GM19372 (cell line): ENCODE data around the gene TLL2.

Experiments used
- ATAC-seq: cut with Tn5 transposase; IDR thresholded peaks from one replicate; pipeline ENCODE4 v1.9.1; 2021; ENCODE audit warnings: mild to moderate bottlenecking, low read depth, moderate library complexity; ENCODE audit not compliant: unreplicated experiment

The TLL2 gene

DNA sequence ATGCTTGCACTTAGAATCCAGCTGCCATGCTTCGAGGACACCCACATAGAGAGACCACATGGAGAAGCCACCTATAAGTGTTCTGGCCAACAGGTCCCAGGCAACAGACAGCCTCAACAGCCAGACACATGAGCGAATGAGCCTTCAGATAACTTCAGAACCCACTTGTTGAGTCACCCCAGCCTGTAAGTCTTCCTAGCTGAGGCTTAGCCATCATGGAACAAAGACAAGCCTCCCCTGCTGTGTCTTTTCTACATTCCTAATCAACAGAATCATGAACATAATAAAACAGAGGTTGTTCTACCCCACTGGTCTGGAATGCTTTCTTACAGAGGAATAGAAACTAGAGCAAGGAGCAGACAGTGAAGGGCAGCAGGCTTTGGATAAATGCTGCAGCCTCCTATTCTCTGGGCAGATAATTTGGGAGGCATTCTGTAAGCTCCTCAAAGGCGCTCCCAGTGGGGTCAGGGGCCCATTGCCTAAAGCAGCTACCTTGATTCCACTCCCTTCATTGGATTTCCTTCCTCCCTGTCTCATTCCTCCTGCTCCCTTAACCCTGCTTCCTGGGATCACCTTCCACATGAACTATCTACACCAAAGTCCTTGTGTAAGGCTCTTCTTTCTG lies 4.6 kb downstream of the TLL2 start:
- no peak for ATAC-seq

GRCh38 chr10:96507044-96507443 lies 6.7 kb downstream of the TLL2 start:
- no peak for ATAC-seq

- ATAC-seq, result no peak
These were observed 8.3 kb downstream of the TLL2 start for GRCh38 chr10:96505150-96506136.

GRCh38 chr10:96502561-96503282 lies 11.0 kb downstream of the TLL2 start:
- ATAC-seq, result no peak

DNA sequence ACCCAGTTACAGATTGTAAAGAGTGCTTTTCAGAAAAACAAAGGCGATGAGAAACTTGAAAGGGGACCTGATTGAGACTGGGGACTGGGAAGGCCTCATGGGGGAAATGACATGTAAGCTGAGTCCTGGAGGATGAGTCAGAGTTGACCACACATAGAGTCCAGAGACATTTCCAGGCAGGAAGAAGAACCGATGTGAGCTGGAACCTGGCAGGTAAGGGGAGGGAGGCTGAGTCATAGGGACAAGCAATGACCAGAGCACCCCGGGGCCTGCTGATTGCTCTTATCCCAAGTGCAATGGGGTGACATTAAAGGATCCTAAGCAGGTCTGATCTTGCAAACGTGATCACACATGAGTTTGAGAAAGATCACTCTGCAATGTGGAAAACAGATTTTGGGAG lies 11.7 kb downstream of the TLL2 start:
- no peak for ATAC-seq

DNA sequence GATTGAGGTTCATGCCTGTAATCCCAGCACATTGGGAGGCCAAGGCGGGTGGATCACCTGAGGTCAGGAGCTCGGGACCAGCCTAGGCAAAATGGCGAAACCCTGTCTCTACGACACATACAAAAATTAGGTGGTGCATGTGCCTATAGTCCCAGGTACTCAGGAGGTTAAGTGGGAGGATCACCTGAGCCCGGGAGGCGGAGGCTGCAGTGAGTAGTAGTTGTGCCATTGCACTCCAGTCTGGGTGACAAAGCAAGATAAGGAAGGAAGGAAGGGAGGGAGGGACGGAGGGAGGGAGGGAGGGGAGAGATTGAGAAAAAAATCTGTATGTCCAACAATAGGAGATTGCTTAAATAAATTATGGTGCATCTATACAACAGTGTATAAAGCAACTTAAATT lies 13.2 kb downstream of the TLL2 start:
- ATAC-seq, result no peak

DNA sequence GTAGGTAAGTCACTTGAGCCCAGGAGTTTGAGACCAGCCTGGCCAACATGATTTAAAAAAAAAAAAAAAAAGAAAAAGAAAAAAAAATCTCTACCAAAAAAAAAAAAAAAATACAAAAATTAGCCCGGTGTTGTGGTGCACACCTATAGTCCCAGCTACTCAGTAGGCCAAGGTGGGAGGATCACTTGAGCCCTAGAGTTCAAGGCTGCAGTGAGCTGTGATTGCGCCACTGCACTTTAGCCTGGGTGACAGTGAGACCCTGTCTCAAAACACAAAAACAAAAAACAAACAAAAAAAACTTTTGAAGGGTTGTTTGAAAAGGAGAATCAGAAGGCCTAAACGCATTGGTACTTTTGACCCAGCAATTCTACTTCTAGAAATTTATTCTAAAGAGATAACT lies 13.7 kb downstream of the TLL2 start:
- ATAC-seq, result no peak

GRCh38 chr10:96497391-96497790 lies 16.3 kb downstream of the TLL2 start:
- ATAC-seq, result no peak

- ATAC-seq, result no peak
These were observed 17.3 kb downstream of the TLL2 start for GRCh38 chr10:96496281-96496925.

DNA sequence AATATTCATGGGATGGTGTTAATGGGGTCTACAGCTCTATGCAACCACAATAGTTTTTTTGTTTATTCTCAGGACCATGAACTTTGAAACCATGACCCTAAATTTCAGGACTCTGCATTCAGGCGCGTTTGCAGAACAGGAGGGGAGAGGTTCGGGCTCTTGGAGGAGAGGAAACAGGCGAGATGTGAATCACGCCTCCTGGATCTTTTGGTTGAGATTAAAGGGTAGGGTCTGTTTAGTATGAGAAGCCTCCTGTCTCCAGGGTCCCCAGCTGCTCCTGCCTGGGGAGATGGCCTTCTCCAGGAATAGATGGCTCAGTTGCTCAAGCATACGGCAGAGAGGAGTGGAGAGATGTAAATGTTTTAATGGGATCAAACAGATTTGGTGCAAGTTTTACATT lies 18.2 kb downstream of the TLL2 start:
- ATAC-seq, result no peak

GRCh38 chr10:96494694-96495093 lies 19.0 kb downstream of the TLL2 start:
- ATAC-seq, result no peak

DNA sequence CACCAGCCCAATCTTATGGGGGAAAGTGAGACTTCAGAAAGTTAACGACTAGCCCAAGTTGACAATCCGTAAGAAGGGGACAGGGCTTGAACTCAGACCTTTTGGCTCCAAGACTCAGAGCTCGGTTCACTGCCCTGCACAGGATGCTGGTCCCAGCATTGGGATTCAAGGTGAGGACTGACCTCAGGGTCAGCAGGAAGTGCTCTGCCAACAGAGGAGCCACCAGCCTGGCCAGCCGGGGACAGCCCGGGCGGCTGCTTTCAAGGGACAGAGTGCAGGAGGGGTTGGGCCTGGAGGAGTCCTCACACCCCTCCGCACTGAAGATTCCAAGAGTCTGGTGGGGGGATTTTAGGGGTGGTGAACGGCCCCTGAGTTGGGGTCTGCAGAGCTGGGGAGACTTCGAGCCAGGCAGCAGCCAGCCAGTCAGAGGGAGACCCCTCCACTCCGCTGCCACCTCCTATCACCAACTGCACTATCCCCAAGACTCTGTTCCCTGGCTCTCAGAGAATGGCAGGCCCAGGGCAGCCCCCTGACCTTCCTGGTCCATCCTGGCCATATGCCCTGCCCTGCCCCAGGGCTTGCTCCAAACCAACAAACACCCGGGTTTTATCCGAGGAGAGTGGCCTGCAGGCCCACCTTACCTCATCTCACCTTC lies 19.7 kb downstream of the TLL2 start:
- no peak for ATAC-seq

DNA sequence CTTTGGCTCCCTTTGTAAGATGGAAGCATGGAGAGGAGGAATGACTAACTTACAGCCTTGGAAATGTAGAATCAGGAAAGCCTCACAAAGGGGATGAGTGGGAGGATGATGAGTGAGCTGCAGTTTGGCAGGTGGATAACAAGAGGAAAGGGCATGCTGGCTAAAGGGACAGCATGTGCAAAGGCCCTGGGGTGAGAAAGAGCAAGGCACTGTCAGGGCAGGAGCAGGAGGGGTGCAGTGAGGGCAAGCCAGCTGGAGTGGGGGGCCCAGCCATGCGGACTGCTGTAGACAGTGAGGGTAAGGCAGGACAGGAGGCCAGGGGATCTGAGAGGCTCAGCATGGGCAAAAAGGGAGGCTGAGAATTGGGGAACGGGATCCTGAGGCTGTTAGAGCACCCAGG lies 20.5 kb downstream of the TLL2 start:
- ATAC-seq, result no peak

DNA sequence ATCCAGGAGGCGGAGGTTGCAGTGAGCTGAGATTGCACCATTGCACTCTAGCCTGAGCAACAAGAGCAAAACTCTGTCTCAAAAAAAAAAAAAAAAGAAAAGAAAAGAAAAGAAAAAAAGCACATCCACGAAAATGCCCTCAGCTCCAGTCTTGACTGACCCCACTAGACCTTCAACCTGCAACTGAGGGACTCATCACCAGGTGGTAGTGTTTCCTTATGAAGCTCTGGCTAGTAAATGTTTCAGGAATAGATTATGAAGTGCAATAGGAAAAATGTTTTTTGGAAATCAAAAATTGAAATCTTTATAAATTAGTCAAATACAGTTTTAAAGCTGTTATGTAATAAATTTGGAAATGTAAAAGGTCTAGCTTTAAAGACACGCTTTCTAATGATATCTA lies 22.4 kb downstream of the TLL2 start:
- no peak for ATAC-seq

- ATAC-seq, result no peak
These were observed 25.4 kb downstream of the TLL2 start for GRCh38 chr10:96488161-96488935.

DNA sequence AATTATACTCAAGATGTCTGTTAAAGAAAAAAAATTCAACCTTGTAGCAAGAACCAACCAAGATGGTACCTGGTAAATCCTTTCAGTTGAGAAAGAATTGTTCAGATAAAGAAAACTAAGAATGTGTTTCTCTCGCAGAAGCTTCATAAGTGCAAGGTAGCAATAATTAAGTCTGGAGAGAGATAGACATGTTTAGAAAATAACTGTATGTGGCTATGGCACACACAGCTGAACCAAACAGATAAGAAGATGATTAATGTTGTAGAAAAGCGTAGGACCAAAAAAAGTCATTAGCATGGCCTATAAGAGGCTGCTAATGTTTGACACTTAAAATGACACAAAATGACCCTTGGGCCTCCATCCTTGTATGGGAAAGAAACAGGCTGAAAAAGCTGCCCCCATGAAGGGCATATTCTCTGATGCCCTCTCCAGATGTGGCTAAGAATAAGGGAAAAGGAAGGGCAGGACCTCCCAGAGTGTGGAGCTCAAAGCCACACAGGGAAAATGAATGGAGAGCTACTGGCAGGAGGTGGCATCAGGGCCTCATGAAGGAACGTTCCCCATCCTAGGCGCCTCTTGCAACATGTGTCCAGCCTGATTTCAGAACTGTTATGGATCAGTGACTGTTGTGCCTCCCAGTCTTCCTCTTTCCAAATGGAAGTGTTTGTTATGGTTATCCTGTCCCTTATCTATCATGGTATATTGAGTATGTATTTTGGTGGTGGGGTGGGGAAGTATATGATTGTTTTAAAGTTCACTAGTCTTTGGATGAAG lies 30.7 kb downstream of the TLL2 start:
- ATAC-seq, result no peak

- no peak for ATAC-seq
These were observed 35.4 kb downstream of the TLL2 start for GRCh38 chr10:96478355-96478754.

- ATAC-seq, result no peak
These were observed 39.9 kb downstream of the TLL2 start for GRCh38 chr10:96473866-96474265.
